A549 (cell line): ENCODE measurements around the gene RNF41. TPM values are rescaled to one million over a fixed set of nuclear protein-coding genes. Genes with fewer than 3 reads are reported as not detected.

ENCODE experiments used
- ATAC-seq, 2 experiments: fragments of 200-7000 bp in 1 of 2; fragments of >200 bp in 1 of 2; cut with Nextera tagmentation in 1 of 2; cut with Tn5 transposase in 1 of 2; 3 replicates each; pipeline versions ENCODE4 v1.8.0 to v1.9.1; 2018 to 2020; ENCODE audit warnings: mild to moderate bottlenecking in 1 of 2, moderate library complexity in 1 of 2
- CTCF ChIA-PET: fragments of 300-600 bp; sonication (Branson Sonifier 250); formaldehyde crosslinking; extraction: SDS; loops from one replicate; lab custom pipeline; 2021; ENCODE audit warnings: antibody characterized with exemption, inconsistent platforms; lab: Yijun Ruan, JAX
- POLR2A ChIA-PET: fragments of 350-600 bp; formaldehyde crosslinking; extraction: SDS; loops from one replicate; lab custom pipeline; 2021; ENCODE audit warnings: antibody characterized with exemption, inconsistent platforms; lab: Yijun Ruan, JAX
- DNase-seq, 2 experiments: peaks; one replicate each; pipeline versions ENCODE4 v3.0.0 to v3.0.0-alpha.2; 2011 to 2016; ENCODE audit warnings: low read depth in 1 of 2, low spot score in 1 of 2
- FAIRE-seq: peaks from 2 replicates; lab custom pipeline; 2011; peaks lifted over from hg19 to GRCh38; lab: Jason Lieb, UNC
- H3K27ac ChIP-seq, 2 experiments: fragments of >200 bp; sonication (Bioruptor Twin); formaldehyde crosslinking; 3 replicates each; pipeline ENCODE4 v1.5.1; 2016 to 2017
- H3K4me1 ChIP-seq: fragments of >200 bp; sonication (Bioruptor Twin); formaldehyde crosslinking; 3 replicates; pipeline ENCODE4 v1.6.1; 2016
- H3K4me2 ChIP-seq: fragments of >200 bp; sonication (Bioruptor Twin); formaldehyde crosslinking; 3 replicates; pipeline ENCODE4 v1.6.1; 2016
- H3K4me3 ChIP-seq: fragments of >200 bp; sonication (Bioruptor Twin); formaldehyde crosslinking; 3 replicates; pipeline ENCODE4 v1.5.1; 2016
- H3K9me3 ChIP-seq: fragments of >200 bp; sonication (Bioruptor Twin); formaldehyde crosslinking; 3 replicates; pipeline ENCODE4 v1.6.1; 2016
- ATOH8 ChIP-seq: fragments of 250-450 bp; sonication (Bioruptor Pico); IDR thresholded peaks from 2 replicates; pipeline ENCODE4 v1.5.0; 2020; ENCODE audit warnings: low read depth, mild to moderate bottlenecking, moderate library complexity
- BHLHE40 ChIP-seq: IDR thresholded peaks from 2 replicates; pipeline ENCODE4 v1.6.1; 2012; ENCODE audit warnings: low read depth, low read length, inconsistent platforms
- CBX2 ChIP-seq: fragments of 200-600 bp; sonication (generic); IDR thresholded peaks from 2 replicates; pipeline ENCODE4 v1.6.1; 2016; ENCODE audit warnings: low read depth, mild to moderate bottlenecking, borderline replicate concordance
- CBX8 ChIP-seq: fragments of 200-600 bp; sonication (generic); IDR thresholded peaks from 2 replicates; pipeline ENCODE4 v1.6.1; 2016
- CHD2 ChIP-seq: fragments of 150-350 bp; IDR thresholded peaks from 2 replicates; pipeline ENCODE4 v1.6.1; 2014; ENCODE audit warnings: low read length; ENCODE audit not compliant: partially characterized antibody
- E2F6 ChIP-seq: IDR thresholded peaks from 2 replicates; pipeline ENCODE4 v1.6.1; 2012; ENCODE audit warnings: low read depth, borderline replicate concordance
- EHF ChIP-seq: fragments of 250-450 bp; sonication (Bioruptor Pico); IDR thresholded peaks from 2 replicates; pipeline ENCODE4 v1.5.0; 2020; ENCODE audit warnings: mild to moderate bottlenecking
- FOSB ChIP-seq: fragments of 250-450 bp; sonication (Bioruptor Pico); IDR thresholded peaks from 2 replicates; pipeline ENCODE4 v1.5.0; 2020; ENCODE audit warnings: mild to moderate bottlenecking, moderate library complexity
- FOSL2 ChIP-seq, 2 experiments: fragments of 450-650 bp in 1 of 2; fragments of >200 bp in 1 of 2; sonication (Bioruptor Twin) in 1 of 2; formaldehyde crosslinking; IDR thresholded peaks; 2 replicates each; pipeline versions ENCODE4 v1.5.0 to v1.6.1; 2016 to 2020; ENCODE audit warnings: mild to moderate bottlenecking in 1 of 2, moderate library complexity in 1 of 2
- FOXS1 ChIP-seq: fragments of 250-450 bp; sonication (Bioruptor Pico); IDR thresholded peaks from 2 replicates; pipeline ENCODE4 v1.5.0; 2020; ENCODE audit warnings: mild to moderate bottlenecking, moderate library complexity
- GATA3 ChIP-seq: IDR thresholded peaks from 2 replicates; pipeline ENCODE4 v1.6.1; 2012; ENCODE audit warnings: borderline replicate concordance
- HEYL ChIP-seq: fragments of 250-450 bp; sonication (Bioruptor Pico); IDR thresholded peaks from 2 replicates; pipeline ENCODE4 v1.8.0; 2021; ENCODE audit warnings: mild to moderate bottlenecking, moderate library complexity
- KDM1A ChIP-seq: fragments of 200-600 bp; sonication (generic); IDR thresholded peaks from 2 replicates; pipeline ENCODE4 v1.6.1; 2016; ENCODE audit warnings: low read depth, mild to moderate bottlenecking
- NPAS2 ChIP-seq: fragments of 250-450 bp; sonication (Bioruptor Pico); IDR thresholded peaks from 2 replicates; pipeline ENCODE4 v1.8.0; 2022; ENCODE audit warnings: mild to moderate bottlenecking, moderate library complexity, borderline replicate concordance
- NR3C1 ChIP-seq: fragments of >200 bp; sonication (Bioruptor Twin); formaldehyde crosslinking; IDR thresholded peaks from 3 replicates; pipeline ENCODE4 v1.6.1; 2017
- PBX3 ChIP-seq: IDR thresholded peaks from 2 replicates; pipeline ENCODE4 v1.6.1; 2012
- PHF8 ChIP-seq: fragments of 200-600 bp; sonication (generic); IDR thresholded peaks from 2 replicates; pipeline ENCODE4 v1.6.1; 2016; ENCODE audit warnings: low read depth, mild to moderate bottlenecking, antibody characterized with exemption, moderate library complexity, borderline replicate concordance
- POLR2A ChIP-seq: IDR thresholded peaks from 2 replicates; pipeline ENCODE4 v1.6.1; 2012; ENCODE audit warnings: mild to moderate bottlenecking, low read length
- POLR2AphosphoS2 ChIP-seq: conservative IDR thresholded peaks from 2 replicates; pipeline ENCODE4 v1.6.1; 2012; ENCODE audit warnings: low read length, improper control_type of control experiment, inconsistent platforms
- RARB ChIP-seq: fragments of 250-450 bp; sonication (Bioruptor Pico); IDR thresholded peaks from 2 replicates; pipeline ENCODE4 v1.8.0; 2021; ENCODE audit warnings: mild to moderate bottlenecking, moderate library complexity
- RFX5 ChIP-seq: fragments of 450-650 bp; IDR thresholded peaks from 2 replicates; pipeline ENCODE4 v1.7.1; 2014; ENCODE audit warnings: antibody characterized with exemption, mild to moderate bottlenecking, moderate library complexity
- RNF2 ChIP-seq: fragments of 200-600 bp; sonication (generic); IDR thresholded peaks from 2 replicates; pipeline ENCODE4 v1.6.1; 2016; ENCODE audit warnings: low read depth, mild to moderate bottlenecking, antibody characterized with exemption, moderate library complexity, borderline replicate concordance
- SMC3 ChIP-seq: fragments of >200 bp; sonication (Bioruptor Twin); formaldehyde crosslinking; IDR thresholded peaks from 3 replicates; pipeline ENCODE4 v1.6.1; 2018; ENCODE audit warnings: inconsistent platforms
- USF2 ChIP-seq: fragments of 450-650 bp; IDR thresholded peaks from 2 replicates; pipeline ENCODE4 v1.6.1; 2014; ENCODE audit warnings: antibody characterized with exemption
- ZNF302 ChIP-seq: fragments of 250-450 bp; sonication (Bioruptor Pico); IDR thresholded peaks from 2 replicates; pipeline ENCODE4 v1.9.0; 2021; ENCODE audit warnings: inconsistent platforms, mild to moderate bottlenecking, moderate library complexity
- WGBS: methylation state at CpG from one replicate; pipeline ENCODE4 v1.1.6; 2017; ENCODE audit errors: missing lambda C conversion rate; 5-methylcytosine and 5-hydroxymethylcytosine counted together
- polyA plus RNA-seq, 4 experiments: library from polyadenylated mRNA; depleted of rRNA in 3 of 4; stranded (reverse); fragments of >200 nt; fragmentation: RNase III in 1 of 4; extraction: RNeasy Plus Mini Kit Qiagen cat#74134 plus additional on column Dnase treatment in 1 of 4; gene quantifications; 2 replicates in 3 of 4; 3 replicates in 1 of 4; pipeline ENCODE4 v1.2.3, GENCODE V29; 2011 to 2017

Gene RNF41
- polyA plus RNA-seq, 2 of the 4 experiments (the other 2 are of a cell fraction) = 21.7 to 47.8 TPM

GRCh38 chr12:56229916-56230431 is 8.3 kb upstream of the RNF41 start, which contains the start of gene SLC39A5:
Gene SLC39A5 (plus strand): TSS chr12:56230051. CDS start chr12:56231275, 1,224 bp downstream.
- H3K9me3 ChIP-seq = no peaks in the 10 kb centered on the region
- POLR2A ChIA-PET = interaction anchor here (1.9 kb wide), 1 partner anchor 8 kb away, joined by 6 read pairs; the partner anchor contains the start of gene RNF41
- DNase-seq = no peak
- H3K4me3 ChIP-seq = no peak within 1 kb of the TSS
- FAIRE-seq = no peak
- H3K27ac ChIP-seq = no peak within 1 kb of the TSS
- TF ChIP-seq ATOH8 (no peak), PHF8 (no peak), GATA3 (no peak), USF2 (no peak), ZNF302 (CRISPR knock-in tag) (no peak), FOSL2 (IDR thresholded peaks at IDR 0.05) (no peak), FOSL2 (CRISPR knock-in tag; IDR thresholded peaks at IDR 0.05) (no peak), FOXS1 (CRISPR knock-in tag) (no peak), EHF (no peak), RARB (no peak), RNF2 (no peak), CBX8 (no peak), NPAS2 (CRISPR knock-in tag) (no peak), NR3C1 (no peak), HEYL (CRISPR knock-in tag) (no peak)
- CTCF ChIA-PET = interaction anchor here (2.5 kb wide), 1 partner anchor 40 kb away, joined by 11 read pairs; the partner anchor contains the start of gene SMARCC2
- 0 out of 3 replicates have a peak within 1 kb of the TSS, but pooled peaks have one; percentile 22 for H3K4me2 ChIP-seq
- peaks cover 14% of the 10 kb centered on the region for H3K4me1 ChIP-seq
- 94% methylated on average over 4 of the region's 4 CpGs for WGBS
- no peak for ATAC-seq

- ATAC-seq = no peak
- DNase-seq = no peak
- CTCF ChIA-PET = interaction anchor here (1.7 kb wide), 1 partner anchor 27 kb away, joined by 5 read pairs; no protein-coding TSS in a partner anchor
- Histone ChIP-seq H3K4me2 (no peak overlapping the region), H3K4me1 (peaks cover 16% of the 10 kb centered on the region), H3K27ac (no peak overlapping the region), H3K9me3 (no peaks in the 10 kb centered on the region), H3K4me3 (no peak overlapping the region)
- TF ChIP-seq FOXS1 (CRISPR knock-in tag) (no peak), CHD2 (no peak), FOSB (CRISPR knock-in tag) (no peak), CBX2 (no peak), KDM1A (no peak), POLR2A (no peak), HEYL (CRISPR knock-in tag) (no peak), RNF2 (no peak), BHLHE40 (no peak), RFX5 (no peak), PBX3 (no peak), POLR2AphosphoS2 (no peak), E2F6 (no peak), SMC3 (no peak)
- FAIRE-seq = no peak
- WGBS = 96% methylated on average over 4 of the region's 7 CpGs
- POLR2A ChIA-PET = no interaction called here
These were observed 7.4 kb upstream of the RNF41 start for GRCh38 chr12:56229082-56229481.
